Upper lobe of right lung (tissue), 1 donor: Measurements from ENCODE around the gene SREK1IP1. TPM values are rescaled to one million over a fixed set of nuclear protein-coding genes. Genes with fewer than 3 reads are reported as not detected.
A peak's percentile ranks its signal among the peaks of the same experiment; 100 is the strongest.

Source experiments
- ATAC-seq: fragments of 200-7000 bp; cut with Tn5 transposase; one replicate; pipeline ENCODE4 v1.9.1; 2020; ENCODE audit warnings: mild to moderate bottlenecking, moderate library complexity
- DNase-seq: peaks from one replicate; pipeline ENCODE4 v3.0.0-alpha.2; 2020
- H3K27ac ChIP-seq: fragments of 200-600 bp; one replicate; pipeline ENCODE4 v1.8.0; 2022
- H3K27me3 ChIP-seq: fragments of 200-600 bp; one replicate; pipeline ENCODE4 v1.8.0; 2022; ENCODE audit warnings: mild to moderate bottlenecking
- H3K36me3 ChIP-seq: fragments of 200-600 bp; one replicate; pipeline ENCODE4 v1.8.0; 2022
- H3K4me1 ChIP-seq: fragments of 200-600 bp; one replicate; pipeline ENCODE4 v1.8.0; 2022
- H3K4me3 ChIP-seq: fragments of 200-600 bp; one replicate; pipeline ENCODE4 v1.8.0; 2022; ENCODE audit warnings: mild to moderate bottlenecking
- H3K9me3 ChIP-seq: fragments of 200-600 bp; one replicate; pipeline ENCODE4 v1.8.0; 2022
- CTCF ChIP-seq: fragments of 200-600 bp; IDR thresholded peaks from one replicate; pipeline ENCODE4 v1.8.0; 2022; ENCODE audit warnings: antibody characterized with exemption
- intact Hi-C: fragments of 100-400 bp; cut with DNase I; formaldehyde crosslinking; loops from one replicate; pipeline ENCODE4 v1.11.0; 2022
- total RNA-seq: library from RNA; stranded (reverse); fragmentation: NEBNext Ultra II Directional; extraction: Animal tissue kit (Norgen Biotek cat#: 25700); gene quantifications from one replicate; pipeline ENCODE4 v1.2.1, GENCODE V29; 2021
- donor health status: DM: no; HTN: yes; CAD: no; lungs with severe emphysema.

Gene SREK1IP1
- total RNA-seq, 1 donor from 2014 or later, result 22.1 TPM

DNA sequence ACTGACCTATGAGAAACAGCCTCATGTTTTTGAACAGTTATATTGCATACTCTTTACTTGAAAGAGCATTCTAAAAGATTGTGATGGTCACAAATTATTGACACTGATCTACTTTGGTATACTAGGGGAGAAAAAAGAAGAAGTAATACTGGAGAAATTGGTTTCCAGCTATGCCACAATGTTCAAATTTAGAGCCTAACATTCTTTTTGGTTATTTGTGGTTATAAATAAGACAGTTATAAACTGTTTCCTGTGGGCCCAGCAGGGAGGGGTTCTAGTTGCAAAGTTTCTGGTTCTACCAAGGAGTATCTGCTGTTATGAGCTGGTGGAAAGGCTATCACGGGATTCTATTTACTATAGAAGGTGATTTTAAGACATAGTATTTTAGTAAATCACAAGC is 5.0 kb upstream of the SREK1IP1 start:
- intact Hi-C loops, result no loop called here

GRCh38 chr5:64771736-64772135 is 3.2 kb upstream of the SREK1IP1 start:
- ATAC-seq (no peak), DNase-seq (no peak)
- H3K4me1 ChIP-seq, result peaks cover 24% of the 10 kb centered on the region
- intact Hi-C loops, result no loop called here
- no peak for TF ChIP-seq CTCF
- no peaks in the 10 kb centered on the region for H3K36me3 ChIP-seq
- H3K9me3 ChIP-seq, result no peaks in the 10 kb centered on the region
- H3K27ac ChIP-seq, result no peak overlapping the region
- no peak overlapping the region for H3K4me3 ChIP-seq
- no peaks in the 10 kb centered on the region for H3K27me3 ChIP-seq

More for the DNA sequence above, 5.0 kb upstream of the SREK1IP1 start:
- Histone ChIP-seq H3K27ac (no peak overlapping the region), H3K9me3 (no peaks in the 10 kb centered on the region), H3K4me1 (peaks cover 14% of the 10 kb centered on the region), H3K4me3 (no peak overlapping the region), H3K36me3 (no peaks in the 10 kb centered on the region), H3K27me3 (no peaks in the 10 kb centered on the region)
- ATAC-seq (no peak), DNase-seq (no peak)
- TF ChIP-seq CTCF, result no peak

- no peak for TF ChIP-seq CTCF
- Histone ChIP-seq H3K27ac (no peak overlapping the region), H3K4me1 (peaks cover 35% of the 10 kb centered on the region), H3K9me3 (no peaks in the 10 kb centered on the region), H3K27me3 (no peaks in the 10 kb centered on the region), H3K36me3 (peaks cover under 1% of the 10 kb centered on the region), H3K4me3 (peak overlapping the region; percentile 71)
- no peak for DNase-seq
- intact Hi-C loops, result no loop called here
- ATAC-seq, result no peak
These were observed 1.4 kb upstream of the SREK1IP1 start for GRCh38 chr5:64769855-64770254.

- H3K4me1 ChIP-seq, result peaks cover 35% of the 10 kb centered on the region
- peak overlapping the region; percentile 71 for H3K4me3 ChIP-seq
- no peak for TF ChIP-seq CTCF
- peak overlapping the region; percentile 95 for H3K27ac ChIP-seq
- no peaks in the 10 kb centered on the region for H3K27me3 ChIP-seq
- intact Hi-C loops, result no loop called here
- peaks cover 18% of the 10 kb centered on the region for H3K36me3 ChIP-seq
- no peak for DNase-seq
- H3K9me3 ChIP-seq, result no peaks in the 10 kb centered on the region
- ATAC-seq, result peak; percentile 20
These were observed 533 bp downstream of the SREK1IP1 start for GRCh38 chr5:64767959-64768357.

GRCh38 chr5:64766941-64767340 is 1.6 kb downstream of the SREK1IP1 start:
- intact Hi-C loops, result no loop called here
- ATAC-seq, result no peak
- peaks cover 18% of the 10 kb centered on the region for H3K36me3 ChIP-seq
- peaks cover 35% of the 10 kb centered on the region for H3K4me1 ChIP-seq
- H3K9me3 ChIP-seq, result no peaks in the 10 kb centered on the region
- TF ChIP-seq CTCF, result no peak
- DNase-seq, result no peak
- H3K4me3 ChIP-seq, result peak overlapping the region; percentile 71
- H3K27ac ChIP-seq, result no peak overlapping the region
- no peaks in the 10 kb centered on the region for H3K27me3 ChIP-seq
